Lower leg skin (tissue), 3 donors: Measurements from ENCODE around the gene NCS1.

Source experiments
- CTCF ChIP-seq, 3 donors: fragments of 450-650 bp; IDR thresholded peaks; one replicate each; pipeline ENCODE4 v1.5.1; 2016; ENCODE audit warnings: antibody characterized with exemption in 3 of 3, mild to moderate bottlenecking in 3 of 3, moderate library complexity in 2 of 3
- POLR2A ChIP-seq, 2 donors: fragments of 450-650 bp; IDR thresholded peaks; one replicate each; pipeline ENCODE4 v1.6.1; 2016 to 2017; ENCODE audit warnings: antibody characterized with exemption in 2 of 2, mild to moderate bottlenecking in 1 of 2, moderate library complexity in 1 of 2

DNA sequence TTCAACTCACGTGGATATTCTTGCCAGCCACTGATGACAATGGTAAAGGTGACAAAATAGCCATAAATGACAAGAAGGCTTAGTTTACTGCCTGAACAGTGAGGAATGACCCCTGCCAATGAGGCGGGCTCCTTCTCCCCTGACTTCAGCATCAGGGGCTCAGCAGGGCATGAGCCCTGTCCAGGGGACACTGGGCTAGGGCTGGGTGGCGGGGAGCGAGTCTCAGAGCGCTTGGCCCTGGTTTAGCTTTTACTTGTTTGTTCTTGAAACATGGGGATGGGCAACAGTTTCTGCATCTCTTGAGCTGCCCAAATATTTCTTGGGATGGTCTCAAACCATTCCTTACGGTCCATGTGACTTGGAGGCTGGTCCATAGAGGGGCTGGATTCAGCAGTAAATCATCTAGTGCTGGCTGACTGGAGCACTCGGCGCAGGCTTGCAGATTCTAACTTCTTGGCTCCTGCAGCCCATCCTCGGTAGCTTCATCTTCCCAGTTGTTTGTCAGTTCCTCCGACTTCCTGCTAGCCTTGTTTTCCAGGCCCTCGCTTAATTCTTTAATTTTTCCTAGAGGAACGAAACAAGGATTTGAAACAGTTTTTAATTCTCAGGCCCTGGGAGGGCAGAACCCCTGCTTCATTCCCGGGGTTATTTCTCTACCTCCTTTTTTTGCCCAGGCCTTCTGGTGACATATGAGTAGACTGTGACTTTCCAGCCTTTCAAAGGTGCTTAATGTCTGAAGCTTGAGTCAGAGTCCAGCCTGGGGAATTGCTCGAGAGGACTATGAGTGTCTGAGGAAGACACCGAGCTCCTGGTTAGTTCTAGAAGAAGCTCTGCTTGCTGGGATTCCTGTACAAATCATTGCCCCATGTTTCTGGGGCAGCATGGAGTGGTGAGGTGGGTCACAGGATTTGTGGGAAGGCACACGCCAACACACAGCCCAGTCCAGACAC is 88.9 kb downstream of the NCS1 start:
- TF ChIP-seq CTCF (IDR thresholded peaks at IDR 0.05) (no peak), POLR2A (IDR thresholded peaks at IDR 0.05) (no peak)
